Neural progenitor cell (in vitro differentiated cells): Measurements from ENCODE around the gene ATXN10. TPM values are rescaled to one million over a fixed set of nuclear protein-coding genes. Genes with fewer than 3 reads are reported as not detected.
A peak's percentile ranks its signal among the peaks of the same experiment; 100 is the strongest.

Experiments
- DNase-seq: peaks from one replicate; pipeline ENCODE4 v3.0.0-alpha.2; 2016; ENCODE audit warnings: low spot score
- H2AFZ ChIP-seq: fragments of 200-600 bp; sonication (generic); replicated peaks from 2 replicates; pipeline ENCODE4 v1.6.1; 2016; ENCODE audit warnings: antibody characterized with exemption
- H3F3A ChIP-seq: fragments of 200-600 bp; sonication (generic); 2 replicates; pipeline ENCODE4 v1.6.1; 2016; ENCODE audit warnings: antibody characterized with exemption, low read depth
- H3K27ac ChIP-seq: fragments of 200-600 bp; sonication (generic); 2 replicates; pipeline ENCODE4 v1.5.1; 2016; ENCODE audit warnings: mild to moderate bottlenecking
- H3K27me3 ChIP-seq: fragments of 200-600 bp; sonication (generic); 2 replicates; pipeline ENCODE4 v1.6.1; 2016; ENCODE audit warnings: mild to moderate bottlenecking, moderate library complexity
- H3K36me3 ChIP-seq: fragments of 200-600 bp; sonication (generic); 2 replicates; pipeline ENCODE4 v1.5.1; 2016
- H3K4me1 ChIP-seq: fragments of 200-600 bp; sonication (generic); 2 replicates; pipeline ENCODE4 v1.6.1; 2016; ENCODE audit warnings: mixed run types
- H3K4me2 ChIP-seq: fragments of 200-600 bp; sonication (generic); 2 replicates; pipeline ENCODE4 v1.6.1; 2016
- H3K4me3 ChIP-seq: fragments of 200-600 bp; sonication (generic); 2 replicates; pipeline ENCODE4 v1.5.1; 2016
- H3K79me2 ChIP-seq: fragments of 200-600 bp; sonication (generic); 2 replicates; pipeline ENCODE4 v1.6.1; 2016; ENCODE audit warnings: low read depth
- H3K9ac ChIP-seq: fragments of 200-600 bp; sonication (generic); 2 replicates; pipeline ENCODE4 v1.6.1; 2016
- H3K9me3 ChIP-seq: fragments of 200-600 bp; sonication (generic); 2 replicates; pipeline ENCODE4 v1.5.1; 2016; ENCODE audit warnings: low read depth
- H4K20me1 ChIP-seq: fragments of 200-600 bp; sonication (generic); 2 replicates; pipeline ENCODE4 v1.6.1; 2016; ENCODE audit warnings: low read depth
- H3K27ac Mint-ChIP-seq: 3 replicates; pipeline ENCODE4 v1.8.0; 2021; ENCODE audit warnings: mixed read lengths
- H3K27me3 Mint-ChIP-seq: 2 replicates; pipeline ENCODE4 v1.8.0; 2022; ENCODE audit warnings: low read depth, mild to moderate bottlenecking, inconsistent platforms, moderate library complexity, mixed read lengths; ENCODE audit not compliant: insufficient read depth
- H3K36me3 Mint-ChIP-seq: 3 replicates; pipeline ENCODE4 v1.8.0; 2021; ENCODE audit warnings: mixed read lengths
- H3K4me1 Mint-ChIP-seq: 3 replicates; pipeline ENCODE4 v1.8.0; 2021; ENCODE audit warnings: mixed read lengths
- H3K4me3 Mint-ChIP-seq: 3 replicates; pipeline ENCODE4 v1.8.0; 2021; ENCODE audit warnings: mild to moderate bottlenecking, moderate library complexity, mixed read lengths
- H3K9me3 Mint-ChIP-seq: 3 replicates; pipeline ENCODE4 v1.8.0; 2020; ENCODE audit warnings: mixed read lengths
- EZH2 ChIP-seq: fragments of 200-600 bp; sonication (generic); IDR thresholded peaks from 2 replicates; pipeline ENCODE4 v1.6.1; 2017; ENCODE audit warnings: antibody characterized with exemption, mild to moderate bottlenecking, moderate library complexity
- EZH2phosphoT487 ChIP-seq: fragments of 200-600 bp; sonication (generic); IDR thresholded peaks from 2 replicates; pipeline ENCODE4 v1.6.1; 2017; ENCODE audit warnings: antibody characterized with exemption
- total RNA-seq: library from RNA; depleted of rRNA; stranded (reverse); fragments of >200 nt; gene quantifications from 2 replicates; pipeline ENCODE4 v1.2.3, GENCODE V29; 2015; ENCODE audit warnings: low replicate concordance
- TF ChIP-seq, protein P1 (sequence below): fragments of 200-600 bp; sonication (generic); IDR thresholded peaks from 2 replicates; pipeline ENCODE4 v1.5.1; 2017; ENCODE audit warnings: antibody characterized with exemption, mild to moderate bottlenecking

The ATXN10 gene
- total RNA-seq, 1 donor from 2014 or later, result 168 TPM

DNA sequence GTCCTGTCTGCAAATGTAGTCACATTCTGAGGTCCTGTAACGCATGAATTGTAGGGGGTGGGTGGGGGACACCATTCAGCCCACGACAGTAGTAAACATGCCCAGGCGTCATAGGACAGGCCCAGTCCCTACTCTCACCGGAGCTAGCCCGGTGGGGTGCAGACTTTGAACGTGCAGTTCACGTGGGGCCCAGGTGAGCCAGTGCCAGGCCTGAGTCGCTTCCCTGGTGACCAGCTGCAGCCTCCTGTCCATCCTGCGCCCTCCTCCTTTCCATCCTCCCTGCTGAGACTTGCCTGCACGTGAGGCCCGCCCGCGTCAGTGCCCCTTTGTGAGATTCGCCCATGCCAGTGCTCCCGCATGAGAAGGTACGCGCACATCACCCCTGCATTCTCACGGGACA, 188.6 kb downstream of the ATXN10 start:
- H3K4me1 ChIP-seq, result no peaks in the 10 kb centered on the region
- TF ChIP-seq, protein P1, sequence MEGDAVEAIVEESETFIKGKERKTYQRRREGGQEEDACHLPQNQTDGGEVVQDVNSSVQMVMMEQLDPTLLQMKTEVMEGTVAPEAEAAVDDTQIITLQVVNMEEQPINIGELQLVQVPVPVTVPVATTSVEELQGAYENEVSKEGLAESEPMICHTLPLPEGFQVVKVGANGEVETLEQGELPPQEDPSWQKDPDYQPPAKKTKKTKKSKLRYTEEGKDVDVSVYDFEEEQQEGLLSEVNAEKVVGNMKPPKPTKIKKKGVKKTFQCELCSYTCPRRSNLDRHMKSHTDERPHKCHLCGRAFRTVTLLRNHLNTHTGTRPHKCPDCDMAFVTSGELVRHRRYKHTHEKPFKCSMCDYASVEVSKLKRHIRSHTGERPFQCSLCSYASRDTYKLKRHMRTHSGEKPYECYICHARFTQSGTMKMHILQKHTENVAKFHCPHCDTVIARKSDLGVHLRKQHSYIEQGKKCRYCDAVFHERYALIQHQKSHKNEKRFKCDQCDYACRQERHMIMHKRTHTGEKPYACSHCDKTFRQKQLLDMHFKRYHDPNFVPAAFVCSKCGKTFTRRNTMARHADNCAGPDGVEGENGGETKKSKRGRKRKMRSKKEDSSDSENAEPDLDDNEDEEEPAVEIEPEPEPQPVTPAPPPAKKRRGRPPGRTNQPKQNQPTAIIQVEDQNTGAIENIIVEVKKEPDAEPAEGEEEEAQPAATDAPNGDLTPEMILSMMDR, result no peak
- TF ChIP-seq EZH2phosphoT487 (no peak), EZH2 (no peak)
- Mint-ChIP-seq H3K4me1 (peaks cover 27% of the 10 kb centered on the region), H3K9me3 (peaks cover 7% of the 10 kb centered on the region), H3K27ac (no peak overlapping the region), H3K4me3 (peak overlapping the region; percentile 3), H3K27me3 (peaks cover 3% of the 10 kb centered on the region), H3K36me3 (peaks cover 39% of the 10 kb centered on the region)
- H3K9ac ChIP-seq, result no peak overlapping the region
- no peaks in the 10 kb centered on the region for H3K79me2 ChIP-seq
- no peak overlapping the region for H3K27ac ChIP-seq
- H3K36me3 ChIP-seq, result no peaks in the 10 kb centered on the region
- no peak overlapping the region for H2AFZ ChIP-seq
- H3K27me3 ChIP-seq, result peaks cover 15% of the 10 kb centered on the region
- H3K4me3 ChIP-seq, result no peak overlapping the region
- no peak for DNase-seq
- H4K20me1 ChIP-seq, result no peaks in the 10 kb centered on the region
- no peak overlapping the region for H3K4me2 ChIP-seq
- H3K9me3 ChIP-seq, result no peaks in the 10 kb centered on the region
- peaks cover 2% of the 10 kb centered on the region for H3F3A ChIP-seq

- H3K9me3 Mint-ChIP-seq, result peaks cover 2% of the 10 kb centered on the region
- H3K36me3 Mint-ChIP-seq, result peaks cover 29% of the 10 kb centered on the region
- H3K4me2 ChIP-seq, result no peak overlapping the region
- no peak overlapping the region for H3K4me3 ChIP-seq
- H3K4me1 ChIP-seq, result no peaks in the 10 kb centered on the region
- DNase-seq, result no peak
- peak overlapping the region; percentile 30 for H3K27ac Mint-ChIP-seq
- H3K79me2 ChIP-seq, result no peaks in the 10 kb centered on the region
- TF ChIP-seq EZH2, result no peak
- no peak for TF ChIP-seq EZH2phosphoT487
- TF ChIP-seq, protein P1, result no peak
- no peak overlapping the region for H3K4me3 Mint-ChIP-seq
- peaks cover 8% of the 10 kb centered on the region for H3K27me3 Mint-ChIP-seq
- H3K4me1 Mint-ChIP-seq, result peaks cover 31% of the 10 kb centered on the region
- no peak overlapping the region for H3K27ac ChIP-seq
- H3K9ac ChIP-seq, result no peak overlapping the region
- H3K36me3 ChIP-seq, result no peaks in the 10 kb centered on the region
- no peak overlapping the region for H2AFZ ChIP-seq
- no peaks in the 10 kb centered on the region for H4K20me1 ChIP-seq
- H3K9me3 ChIP-seq, result no peaks in the 10 kb centered on the region
- H3F3A ChIP-seq, result peaks cover 9% of the 10 kb centered on the region
- H3K27me3 ChIP-seq, result peaks cover 26% of the 10 kb centered on the region
These were observed 189.6 kb downstream of the ATXN10 start for GRCh38 chr22:45861259-45861658.

GRCh38 chr22:45863981-45864751, 192.5 kb downstream of the ATXN10 start:
- no peak overlapping the region for H3K27ac ChIP-seq
- H3K9me3 ChIP-seq, result no peaks in the 10 kb centered on the region
- H4K20me1 ChIP-seq, result peaks cover 11% of the 10 kb centered on the region
- no peak overlapping the region for H3K9ac ChIP-seq
- Mint-ChIP-seq H3K27me3 (peaks cover 19% of the 10 kb centered on the region), H3K4me3 (peak overlapping the region; percentile 65), H3K36me3 (peaks cover 13% of the 10 kb centered on the region), H3K9me3 (no peaks in the 10 kb centered on the region), H3K27ac (peak overlapping the region; percentile 91), H3K4me1 (peaks cover 47% of the 10 kb centered on the region)
- no peak for TF ChIP-seq EZH2
- TF ChIP-seq, protein P1, result peak; percentile 93
- peaks cover 20% of the 10 kb centered on the region for H3K4me1 ChIP-seq
- H3K36me3 ChIP-seq, result no peaks in the 10 kb centered on the region
- H3K27me3 ChIP-seq, result peaks cover 55% of the 10 kb centered on the region
- DNase-seq, result peak; percentile 80
- H3K4me3 ChIP-seq, result no peak overlapping the region
- H2AFZ ChIP-seq, result no peak overlapping the region
- no peaks in the 10 kb centered on the region for H3K79me2 ChIP-seq
- H3K4me2 ChIP-seq, result no peak overlapping the region
- peaks cover 15% of the 10 kb centered on the region for H3F3A ChIP-seq
